Fibroblast of the aortic adventitia (primary cell): ENCODE results near the gene LIMA1. TPM values are rescaled to one million over a fixed set of nuclear protein-coding genes. Genes with fewer than 3 reads are reported as not detected.
A peak's percentile ranks its signal among the peaks of the same experiment; 100 is the strongest.

Source experiments
- DNase-seq: peaks from one replicate; pipeline ENCODE4 v3.0.0-alpha.2; 2010; ENCODE audit warnings: low read depth
- H3K4me3 ChIP-seq: 2 replicates; pipeline ENCODE4 v1.5.1; 2011; ENCODE audit warnings: low read depth, mild to moderate bottlenecking, control low read depth, low read length, moderate library complexity
- total RNA-seq: library from RNA; depleted of rRNA; stranded (reverse); fragments of >200 nt; gene quantifications from 2 replicates; pipeline ENCODE4 v1.2.3, GENCODE V29; 2012; ENCODE audit warnings: low replicate concordance
- TF ChIP-seq, protein P1 (sequence below): IDR thresholded peaks from 2 replicates; pipeline ENCODE4 v1.5.1; 2011; ENCODE audit warnings: mild to moderate bottlenecking, low read length, control low read depth, inconsistent platforms; ENCODE audit not compliant: insufficient read depth

Gene LIMA1
- total RNA-seq, 1 donor = 229 TPM

DNA sequence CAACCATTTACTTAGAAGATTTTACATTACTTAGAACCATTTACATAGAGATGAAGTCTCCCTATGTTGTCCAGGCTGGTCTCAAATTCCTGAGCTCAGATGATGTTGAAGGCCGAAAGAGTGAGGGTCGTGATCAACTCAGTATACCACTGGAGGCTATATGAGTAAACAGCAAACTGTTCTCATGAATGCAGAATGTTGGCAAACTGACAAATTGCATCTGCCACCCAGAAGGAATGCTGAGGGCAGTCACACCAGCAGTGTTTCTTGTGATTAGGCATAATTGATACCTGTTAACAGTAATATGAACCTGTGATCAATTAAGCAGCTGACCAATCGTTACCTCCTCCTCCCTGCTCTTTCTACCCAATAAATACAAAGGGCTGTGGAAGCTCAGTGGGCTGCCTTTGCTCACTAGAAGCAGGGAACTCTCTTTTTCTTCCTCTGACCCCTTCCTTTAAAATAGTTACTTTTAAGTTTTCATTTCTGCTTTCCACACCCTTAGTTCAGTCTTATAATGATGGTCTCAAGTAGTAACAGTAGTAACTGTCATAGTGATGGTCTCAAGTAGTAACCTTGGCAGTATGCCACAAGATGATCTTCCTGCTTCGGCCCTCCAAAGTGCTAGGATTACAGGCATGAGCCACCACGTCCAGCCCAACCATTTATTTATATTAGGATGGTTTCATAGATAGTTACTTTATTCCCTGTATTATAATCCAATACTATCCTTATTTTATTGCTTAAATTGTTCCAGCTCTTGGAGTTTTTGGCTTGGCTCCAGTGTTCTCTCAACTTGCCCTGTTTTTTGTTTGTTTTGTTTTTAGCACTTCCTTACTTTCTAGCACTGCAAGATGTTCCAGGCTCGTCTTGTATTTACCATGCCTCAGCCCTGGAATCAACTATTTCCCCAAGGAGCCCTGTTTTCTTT is 25.8 kb downstream of the LIMA1 start:
- DNase-seq = peak; percentile 61
- H3K4me3 ChIP-seq = no peak overlapping the region
- TF ChIP-seq, protein P1, sequence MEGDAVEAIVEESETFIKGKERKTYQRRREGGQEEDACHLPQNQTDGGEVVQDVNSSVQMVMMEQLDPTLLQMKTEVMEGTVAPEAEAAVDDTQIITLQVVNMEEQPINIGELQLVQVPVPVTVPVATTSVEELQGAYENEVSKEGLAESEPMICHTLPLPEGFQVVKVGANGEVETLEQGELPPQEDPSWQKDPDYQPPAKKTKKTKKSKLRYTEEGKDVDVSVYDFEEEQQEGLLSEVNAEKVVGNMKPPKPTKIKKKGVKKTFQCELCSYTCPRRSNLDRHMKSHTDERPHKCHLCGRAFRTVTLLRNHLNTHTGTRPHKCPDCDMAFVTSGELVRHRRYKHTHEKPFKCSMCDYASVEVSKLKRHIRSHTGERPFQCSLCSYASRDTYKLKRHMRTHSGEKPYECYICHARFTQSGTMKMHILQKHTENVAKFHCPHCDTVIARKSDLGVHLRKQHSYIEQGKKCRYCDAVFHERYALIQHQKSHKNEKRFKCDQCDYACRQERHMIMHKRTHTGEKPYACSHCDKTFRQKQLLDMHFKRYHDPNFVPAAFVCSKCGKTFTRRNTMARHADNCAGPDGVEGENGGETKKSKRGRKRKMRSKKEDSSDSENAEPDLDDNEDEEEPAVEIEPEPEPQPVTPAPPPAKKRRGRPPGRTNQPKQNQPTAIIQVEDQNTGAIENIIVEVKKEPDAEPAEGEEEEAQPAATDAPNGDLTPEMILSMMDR = no peak

DNA sequence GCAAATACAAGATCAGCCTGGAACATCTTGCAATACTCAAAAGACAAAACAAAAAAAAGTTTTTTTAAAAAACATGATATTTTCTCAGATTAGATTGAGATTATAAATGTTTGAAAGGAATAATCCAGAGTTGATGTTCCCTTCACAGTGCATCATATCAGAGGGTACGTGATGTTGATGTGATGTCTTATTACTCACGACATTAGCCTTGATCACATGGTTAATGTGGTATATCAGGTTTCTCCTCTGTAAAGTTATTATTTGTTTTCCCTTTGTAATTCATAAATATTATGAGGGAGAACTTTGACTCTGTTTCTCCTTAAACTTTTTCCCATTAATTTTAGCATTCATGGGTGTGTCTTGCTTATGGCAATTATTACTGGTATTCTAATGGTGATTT is 26.6 kb downstream of the LIMA1 start:
- TF ChIP-seq, protein P1 = no peak
- DNase-seq = no peak
- no peak overlapping the region for H3K4me3 ChIP-seq

DNA sequence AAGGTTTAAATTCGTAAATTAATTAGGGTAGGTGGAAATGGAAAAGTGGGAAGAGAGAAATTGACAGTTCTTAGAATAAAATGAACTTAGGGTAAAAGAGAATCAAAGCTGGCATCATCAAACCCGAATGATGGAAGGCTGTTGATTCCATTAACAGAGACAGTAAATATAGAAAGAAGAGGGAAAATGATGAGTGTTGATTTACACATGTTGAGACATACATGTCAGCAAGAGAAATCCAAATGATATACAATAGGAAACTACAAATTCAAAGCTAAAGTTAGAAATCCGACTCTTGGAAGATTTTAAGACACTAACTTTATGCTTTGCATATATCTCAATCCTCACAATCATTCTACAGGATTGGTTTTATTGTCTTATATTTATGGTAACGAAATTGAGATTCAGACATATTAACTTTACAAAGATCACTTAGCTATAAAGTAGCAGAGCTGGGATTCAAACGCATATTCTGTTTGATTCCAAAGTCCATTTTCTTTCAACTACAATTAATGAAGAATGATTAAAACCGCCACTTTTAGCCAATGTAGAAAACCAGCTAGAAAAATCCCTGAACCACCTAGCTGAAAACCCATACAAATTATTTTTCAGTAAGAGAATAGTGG is 30.2 kb downstream of the LIMA1 start:
- no peak overlapping the region for H3K4me3 ChIP-seq
- DNase-seq = no peak
- TF ChIP-seq, protein P1 = no peak

DNA sequence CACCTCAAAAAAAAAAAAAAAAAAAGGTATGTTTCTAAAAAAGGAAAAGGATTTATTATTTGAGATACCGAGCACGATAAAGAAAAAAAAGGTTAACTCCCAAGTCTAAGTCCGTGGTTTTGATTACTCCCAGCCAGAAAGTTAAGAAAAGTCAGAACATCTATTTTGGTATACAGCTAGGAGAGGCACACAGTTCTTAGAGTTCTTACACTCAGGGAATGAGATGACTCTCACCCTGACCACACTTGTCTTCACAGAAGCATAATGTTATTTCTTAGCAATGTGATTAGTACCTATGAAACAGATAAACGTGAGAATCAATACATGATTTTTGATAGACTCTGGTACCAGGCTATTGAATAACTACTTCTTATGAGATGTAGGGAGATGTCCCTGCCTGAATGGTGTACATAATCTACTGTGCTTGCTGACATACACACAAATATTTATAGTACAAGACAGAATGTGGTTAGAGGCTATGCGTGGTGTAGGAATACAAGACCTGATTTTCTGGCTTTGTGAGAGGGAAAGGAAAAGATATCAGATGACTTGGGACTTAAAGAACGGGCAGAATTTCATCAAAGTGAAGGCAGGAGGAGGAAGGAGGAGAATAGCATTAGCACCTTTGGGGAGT is 31.6 kb downstream of the LIMA1 start:
- H3K4me3 ChIP-seq = no peak overlapping the region
- TF ChIP-seq, protein P1 = no peak
- DNase-seq = no peak

DNA sequence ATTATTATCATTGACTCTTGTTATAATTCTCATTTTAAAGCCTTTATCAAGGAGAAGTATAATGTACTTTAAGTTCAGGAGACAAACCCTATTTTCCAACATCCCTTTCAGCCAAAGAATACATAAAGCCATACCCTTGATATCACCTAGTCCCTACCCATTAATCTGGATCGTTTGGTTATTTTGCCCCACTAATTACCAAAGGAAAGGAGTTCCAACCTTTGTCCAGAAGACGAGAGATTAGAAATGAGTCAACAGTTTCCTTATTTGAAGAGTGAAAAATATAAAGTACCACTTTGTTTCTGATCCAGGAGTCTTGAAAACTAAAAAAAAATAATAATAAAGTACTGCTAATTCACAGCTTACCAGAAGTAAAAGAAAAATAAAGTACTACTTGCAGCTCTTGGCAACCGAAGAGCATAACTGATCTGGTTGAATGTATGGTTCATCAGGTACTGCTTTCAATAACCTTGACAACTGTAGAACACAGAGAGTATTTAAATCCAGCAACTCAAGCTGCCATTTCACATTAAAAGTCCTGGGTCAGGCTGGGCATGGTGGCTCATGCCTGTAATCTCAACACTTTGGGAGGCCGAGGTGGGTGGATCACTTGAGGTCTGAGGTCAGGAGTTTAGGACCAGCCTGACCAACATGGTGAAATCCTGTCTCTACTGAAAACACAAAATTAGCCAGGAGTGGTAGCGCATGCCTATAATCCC is 33.7 kb downstream of the LIMA1 start:
- H3K4me3 ChIP-seq = no peak overlapping the region
- TF ChIP-seq, protein P1 = no peak
- DNase-seq = peak; percentile 38

DNA sequence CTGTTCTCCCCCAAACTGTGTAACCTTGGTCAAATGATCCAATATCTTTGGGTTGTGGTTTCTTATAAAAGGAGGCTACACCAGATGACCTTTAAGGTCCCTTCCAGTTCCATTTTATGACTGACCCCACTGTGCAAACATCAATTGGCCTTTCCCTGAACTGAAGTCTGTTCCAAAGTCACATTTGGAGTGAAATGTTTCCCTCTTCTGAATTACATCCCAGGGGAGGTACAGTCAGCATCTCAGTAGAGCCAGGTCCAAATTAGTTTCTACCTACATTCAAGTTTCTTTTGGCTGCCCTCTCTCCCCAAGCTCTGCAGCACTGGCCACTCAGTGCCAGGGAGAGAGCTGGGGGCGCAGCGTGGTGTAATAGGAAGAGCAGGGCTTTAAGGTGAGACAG is 34.4 kb downstream of the LIMA1 start:
- DNase-seq = peak; percentile 40
- H3K4me3 ChIP-seq = no peak overlapping the region
- TF ChIP-seq, protein P1 = no peak
